Activated CD4-positive, alpha-beta T cell treated with anti-CD3 and anti-CD28 coated beads for 4 hours (primary cell): ENCODE data around the gene TIMM10.

ENCODE experiments used
- DNase-seq, 2 donors: peaks; one replicate each; pipeline ENCODE4 v3.0.0-alpha.2; 2020

TIMM10 gene

GRCh38 chr11:57502376-57502775 is 28.2 kb downstream of the TIMM10 start:
- no peak for DNase-seq

DNA sequence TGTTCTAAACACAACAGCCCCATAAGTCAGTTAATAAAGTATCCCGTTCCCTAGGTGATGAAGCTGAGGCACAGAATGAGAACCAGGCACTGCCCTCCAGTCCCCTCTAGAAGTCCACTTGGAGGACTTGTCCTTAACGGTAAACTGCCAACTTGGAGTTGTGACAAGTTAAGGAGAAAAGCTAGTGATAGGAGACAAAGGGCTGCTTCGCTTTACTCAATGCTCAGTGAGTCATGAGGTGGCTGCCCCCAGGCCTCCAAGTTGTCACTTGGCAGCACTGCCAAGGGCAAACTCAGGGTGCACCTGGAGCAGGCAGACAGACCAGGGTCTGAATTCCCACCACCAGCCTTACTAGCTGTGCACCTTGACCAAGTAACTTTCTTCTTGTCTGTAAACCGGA is 28.6 kb downstream of the TIMM10 start:
- DNase-seq: no peak

- no peak for DNase-seq
These were observed 29.6 kb downstream of the TIMM10 start for GRCh38 chr11:57500926-57501325.

DNA sequence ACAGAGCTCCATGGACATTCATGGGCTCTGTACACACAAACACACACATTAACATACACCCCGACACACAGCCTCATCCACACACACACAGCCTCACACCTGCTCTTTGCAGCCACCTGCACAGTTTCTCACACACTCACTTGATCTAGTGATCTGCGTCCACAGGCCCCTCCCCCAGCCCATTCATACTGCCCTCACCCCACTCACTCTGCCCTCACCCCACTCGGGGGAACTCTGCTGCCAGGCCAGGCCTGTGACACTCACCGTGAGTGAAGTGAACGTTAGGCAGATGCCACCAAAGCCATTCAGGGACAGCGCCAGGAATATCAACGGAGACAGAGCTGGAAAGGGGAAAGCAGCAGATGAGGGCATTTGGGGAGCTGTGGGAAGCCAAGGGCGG is 30.0 kb downstream of the TIMM10 start:
- no peak for DNase-seq

DNA sequence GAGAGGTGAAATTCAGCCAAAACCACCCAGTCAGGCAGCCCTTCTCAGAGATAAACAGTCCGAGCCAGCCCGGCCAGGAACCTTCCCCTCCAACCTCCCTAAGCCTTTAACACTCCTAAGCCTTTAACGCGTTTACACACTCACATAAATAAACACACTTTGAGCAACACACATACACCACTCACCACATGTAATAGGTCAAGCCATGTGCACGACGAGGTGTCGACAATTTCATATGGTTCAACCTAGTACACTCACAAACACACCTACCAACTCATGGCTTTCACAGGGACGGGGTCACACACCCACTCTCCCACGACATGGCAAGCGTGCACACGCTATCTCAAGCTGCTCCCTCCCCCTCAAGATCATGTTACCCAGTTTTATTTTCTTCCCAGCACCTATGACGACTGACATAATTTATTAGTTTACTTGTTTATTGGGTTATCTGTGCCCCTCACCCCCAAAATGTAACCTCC is 30.5 kb downstream of the TIMM10 start:
- DNase-seq: no peak

DNA sequence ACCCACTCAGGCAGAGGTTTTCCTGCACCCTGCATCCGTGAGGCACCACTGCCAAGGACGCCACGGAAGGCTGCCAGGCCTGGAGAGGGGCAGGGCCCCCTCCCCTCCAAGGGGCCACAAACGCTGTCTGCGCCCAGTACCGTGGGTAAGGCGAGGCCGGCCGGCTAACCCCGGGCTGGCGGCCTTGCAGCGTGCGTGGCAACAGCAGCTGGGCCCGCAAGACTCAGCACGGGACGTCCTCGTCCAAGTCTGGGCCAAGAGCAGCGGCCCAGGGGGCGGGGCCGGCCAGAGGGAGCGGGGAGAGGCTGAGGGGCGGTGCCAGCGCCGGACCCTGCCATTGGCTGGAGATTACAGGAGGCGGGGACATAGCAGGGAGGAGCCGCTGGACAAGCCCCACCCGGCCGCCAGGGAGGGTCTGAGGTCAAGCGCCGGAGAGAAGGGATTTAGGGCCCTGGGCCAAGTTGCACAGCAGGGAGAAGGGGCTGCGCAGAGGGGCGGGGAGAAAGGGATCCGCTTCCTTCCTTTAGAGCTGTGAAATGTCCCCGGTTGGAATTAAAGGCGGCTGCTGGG is 31.1 kb downstream of the TIMM10 start:
- DNase-seq: no peak

DNA sequence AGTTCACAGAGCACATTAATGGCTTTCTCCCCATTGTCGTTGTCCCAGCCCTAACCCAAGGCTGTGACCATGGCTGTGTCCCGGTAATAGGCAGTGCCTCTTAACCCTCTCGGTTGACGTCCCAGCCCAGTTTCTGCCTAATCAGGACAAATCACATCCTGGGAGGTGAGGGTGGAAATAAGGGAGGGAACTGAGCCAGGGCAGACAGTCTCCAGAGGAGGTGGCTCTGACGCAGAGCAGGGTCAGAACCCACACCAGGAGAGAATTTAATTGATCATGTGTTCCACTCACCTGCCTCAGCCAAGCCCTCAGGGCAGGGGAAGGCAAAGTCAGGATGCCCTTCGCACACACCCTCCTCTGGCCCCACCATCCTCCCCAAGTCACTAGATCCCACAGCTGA is 32.0 kb downstream of the TIMM10 start:
- no peak for DNase-seq

GRCh38 chr11:57497303-57498247 is 33.0 kb downstream of the TIMM10 start:
- DNase-seq: no peak

DNA sequence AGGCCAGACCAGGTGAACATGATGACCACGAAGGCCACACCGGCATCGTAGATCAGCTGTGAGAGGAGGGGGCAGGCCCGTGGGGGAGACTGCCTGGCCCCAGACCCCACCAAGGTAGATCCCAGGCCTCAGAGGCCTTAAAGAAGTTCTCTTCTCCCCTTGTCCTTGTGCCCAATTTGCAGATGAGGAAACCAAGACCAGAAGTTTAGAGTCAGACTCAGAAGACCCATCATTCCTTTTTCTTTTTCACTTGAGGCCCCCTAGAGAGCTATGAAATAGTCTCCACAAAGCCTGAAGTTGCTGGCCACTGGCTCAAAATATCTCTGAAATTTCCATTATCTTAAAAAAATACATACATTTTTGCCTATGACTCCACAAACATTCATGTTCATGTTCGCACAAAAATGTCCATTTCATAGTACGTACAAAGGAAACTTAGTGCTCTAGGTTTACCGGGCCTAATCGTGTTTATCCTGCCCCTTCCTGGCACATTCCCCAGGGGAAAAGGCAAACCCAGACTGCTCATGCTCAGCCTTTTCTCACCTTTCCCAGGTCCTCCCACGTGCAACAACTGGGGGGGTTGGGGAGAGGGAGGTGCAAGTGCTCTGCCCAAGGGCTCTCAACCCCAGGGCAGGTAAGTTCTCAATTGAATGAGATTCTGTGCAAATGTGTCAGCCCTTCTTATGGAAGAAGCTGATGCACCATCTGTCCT is 34.3 kb downstream of the TIMM10 start:
- no peak for DNase-seq

DNA sequence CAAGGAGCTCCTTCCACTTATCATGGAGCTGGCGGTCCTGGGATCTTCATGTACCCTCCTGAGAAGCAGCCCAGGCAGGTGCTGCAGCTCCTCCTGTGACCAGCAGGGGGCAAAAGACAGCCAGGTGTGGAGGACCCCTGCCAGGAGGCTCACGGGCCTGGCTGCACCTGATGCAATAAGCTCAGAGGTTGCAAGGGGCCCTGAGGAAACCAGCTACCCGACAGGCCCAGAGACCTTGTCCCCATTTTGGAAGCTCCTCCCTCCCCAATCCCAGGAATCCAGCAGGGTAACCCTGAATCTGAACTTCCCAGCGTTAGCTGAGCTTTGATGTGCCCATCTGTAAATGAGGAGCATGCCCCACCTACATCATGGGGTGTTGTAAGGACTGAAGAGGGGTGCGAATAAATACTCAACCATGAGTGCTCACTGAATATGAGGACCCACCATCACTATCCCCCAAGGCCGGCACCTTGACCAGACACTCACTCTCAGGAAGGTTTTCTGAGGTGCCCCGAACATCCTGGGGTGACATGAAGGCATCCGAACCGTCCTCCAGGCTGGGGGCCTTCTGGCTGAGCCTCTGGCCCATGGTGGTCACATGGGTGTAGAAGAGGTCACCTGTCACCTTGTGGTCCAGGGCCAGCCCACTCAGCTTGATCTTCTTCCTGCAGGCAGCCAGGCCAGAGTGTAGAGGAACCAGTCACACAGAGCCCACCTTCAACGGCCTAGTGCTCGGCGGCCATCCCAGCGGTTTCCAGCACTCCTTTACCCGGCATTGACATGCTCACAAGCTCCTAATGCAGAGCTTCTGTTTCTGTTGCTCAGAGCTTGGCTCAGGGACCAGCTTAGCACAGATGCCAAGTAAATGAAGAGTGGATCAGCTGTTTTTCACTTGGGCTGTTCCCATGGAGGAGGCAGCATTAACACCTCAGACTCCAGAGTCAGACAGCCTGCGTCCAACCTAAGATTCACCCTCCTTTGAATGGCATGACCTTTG is 36.7 kb downstream of the TIMM10 start:
- peak; percentile 83 to 86 for DNase-seq

DNA sequence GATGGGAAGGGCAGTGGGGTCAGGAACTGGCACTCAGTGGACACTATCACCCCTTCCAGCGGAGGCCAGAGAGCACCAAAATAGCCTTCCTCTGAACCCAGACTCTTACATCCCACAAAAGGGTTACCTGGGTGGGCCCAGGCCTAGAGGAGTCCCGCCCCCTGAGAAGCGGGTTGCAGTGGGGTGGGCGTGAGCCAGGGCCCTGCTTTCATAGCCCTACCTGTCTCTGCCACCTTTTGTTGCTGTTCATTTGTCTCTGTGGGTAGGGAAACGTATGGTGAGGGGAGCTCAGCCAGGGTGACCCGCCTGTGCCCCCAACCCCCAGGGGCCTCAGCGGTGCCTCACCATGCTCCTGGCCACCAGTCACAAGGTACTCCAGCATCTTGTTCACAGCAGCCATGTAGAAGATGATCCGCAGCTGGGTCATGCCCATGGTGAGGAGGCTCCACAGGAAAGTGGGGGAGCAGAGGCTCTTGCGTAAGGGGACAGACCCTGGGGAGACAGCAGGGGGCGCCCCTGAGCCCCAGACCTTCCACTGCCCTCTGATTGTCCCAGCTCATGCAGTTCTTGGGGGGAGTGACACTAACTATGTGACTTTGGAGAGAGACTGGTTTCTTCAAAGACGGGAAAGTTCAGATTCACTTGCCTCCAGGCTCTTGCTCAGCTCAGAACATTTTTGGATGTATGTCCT is 39.0 kb downstream of the TIMM10 start:
- peak; percentile 29 to 46 for DNase-seq

GRCh38 chr11:57490456-57491248 is 39.9 kb downstream of the TIMM10 start:
- no peak for DNase-seq

DNA sequence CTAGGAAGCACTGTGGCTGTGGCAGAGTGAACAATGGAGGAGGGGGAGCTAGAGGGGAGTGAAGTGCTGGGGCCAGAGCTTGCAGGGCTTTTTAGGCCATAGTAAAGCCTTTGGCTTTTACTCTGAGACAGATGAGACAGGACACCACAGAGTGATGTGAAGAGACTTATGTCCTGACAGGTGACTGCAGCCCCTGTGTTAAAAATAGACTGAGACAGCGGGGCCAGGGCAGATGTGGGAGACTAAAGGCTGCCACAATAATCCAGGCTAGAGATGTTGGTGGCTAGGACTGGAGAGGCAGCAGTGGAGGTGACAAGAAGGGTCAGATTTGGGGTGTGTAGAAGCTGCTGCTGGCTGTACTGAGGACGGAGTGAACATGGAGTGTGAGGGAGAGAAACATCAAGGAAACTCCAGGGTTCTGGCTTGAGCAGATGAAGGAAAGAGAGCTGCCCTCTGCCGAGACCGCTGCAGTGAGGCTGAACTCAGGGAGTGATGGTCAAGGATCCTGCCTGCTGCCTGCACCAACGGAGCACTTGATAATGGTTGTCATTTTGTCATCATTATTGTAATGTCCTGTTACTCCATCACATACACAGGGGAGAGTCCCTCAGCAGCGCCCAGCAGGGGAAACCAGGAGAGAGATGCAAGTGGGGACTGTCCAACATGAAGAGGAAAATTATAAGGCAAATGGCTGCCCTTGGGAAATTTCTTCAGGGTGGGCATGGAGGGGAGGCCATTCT is 42.5 kb downstream of the TIMM10 start:
- DNase-seq: no peak

DNA sequence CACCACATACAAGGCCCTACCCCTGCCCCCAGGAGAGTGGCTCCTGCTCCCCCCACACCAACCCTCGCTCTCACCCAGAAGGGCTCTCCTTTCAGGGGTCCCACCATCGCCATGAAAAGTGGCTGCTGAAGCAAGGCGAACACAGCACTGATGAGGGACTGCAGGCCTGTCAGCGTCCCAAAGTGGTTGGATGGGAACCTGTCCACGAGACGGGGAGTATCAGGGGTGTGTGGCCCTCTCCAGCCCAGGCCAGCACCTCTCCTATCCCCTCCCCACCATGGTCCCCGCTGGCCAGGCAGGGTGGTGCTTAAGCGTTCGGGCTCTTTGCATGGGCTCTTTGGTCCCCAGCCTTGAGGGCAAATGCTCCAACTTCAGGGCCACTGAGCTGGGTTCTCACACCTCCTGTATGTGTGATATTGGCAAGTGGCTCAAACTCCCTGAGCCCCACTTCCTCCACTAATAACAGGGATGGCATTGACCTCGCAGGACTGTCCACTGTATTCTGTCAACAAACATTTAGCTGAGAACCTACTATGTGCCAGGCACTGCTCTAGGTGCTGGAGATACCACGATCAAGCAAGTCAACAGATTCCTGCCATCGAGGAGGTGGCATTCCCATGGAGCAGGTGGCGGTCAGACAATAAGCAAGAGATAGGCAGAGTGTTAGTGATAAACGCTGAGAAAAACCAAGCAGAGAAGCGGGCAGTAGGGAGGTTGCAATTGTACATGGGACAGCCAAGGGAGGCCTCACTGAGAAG is 43.4 kb downstream of the TIMM10 start:
- DNase-seq: no peak

GRCh38 chr11:57485217-57485990 is 45.1 kb downstream of the TIMM10 start:
- no peak for DNase-seq

- DNase-seq: no peak
These were observed 46.3 kb downstream of the TIMM10 start for GRCh38 chr11:57484141-57484710.

DNA sequence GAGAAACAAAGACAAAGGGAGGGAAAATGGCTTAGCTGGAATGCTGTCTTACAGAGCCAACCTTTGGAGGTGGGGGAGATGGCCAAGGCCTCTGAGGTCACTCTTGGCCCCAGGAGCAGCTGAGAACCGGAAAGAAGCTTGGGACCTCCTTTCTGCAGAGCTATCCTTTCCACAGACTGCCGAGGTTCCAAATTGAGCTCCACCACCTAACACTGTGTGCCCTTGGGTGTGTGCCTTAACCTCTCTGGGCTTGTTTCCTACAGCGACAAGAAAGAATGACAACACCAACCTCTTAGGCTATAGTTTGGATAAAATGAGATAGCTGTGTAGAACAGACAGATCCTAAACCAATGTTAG is 47.0 kb downstream of the TIMM10 start:
- no peak for DNase-seq
